Testis (tissue), 2 donors: Measurements from ENCODE around the gene SRPX2.

Source experiments
- CTCF ChIP-seq, 3 experiments: fragments of 450-650 bp in 2 of 3; fragments of 200-600 bp in 1 of 3; sonication (generic) in 1 of 3; IDR thresholded peaks; one replicate each; pipeline ENCODE4 v1.5.1; 2016 to 2019; ENCODE audit warnings: antibody characterized with exemption in 3 of 3, mild to moderate bottlenecking in 2 of 3, moderate library complexity in 1 of 3
- POLR2A ChIP-seq: fragments of 450-650 bp; IDR thresholded peaks from one replicate; pipeline ENCODE4 v1.6.1; 2017; ENCODE audit warnings: antibody characterized with exemption, mild to moderate bottlenecking, moderate library complexity

GRCh38 chrX:100609591-100609990 is 34.4 kb upstream of the SRPX2 start:
- TF ChIP-seq CTCF (IDR thresholded peaks at IDR 0.05) (no peak), POLR2A (no peak)
